Retinal pigment epithelial cell (primary cell): ENCODE results near the gene GPHB5.

Experiments used
- DNase-seq: peaks from one replicate; pipeline ENCODE4 v3.0.0-alpha.2; 2010; ENCODE audit warnings: low read depth
- H3K4me3 ChIP-seq: 2 replicates; pipeline ENCODE4 v1.5.1; 2011; ENCODE audit warnings: mild to moderate bottlenecking, low read length, control low read depth, moderate library complexity
- TF ChIP-seq, protein P1 (sequence below): conservative IDR thresholded peaks from 2 replicates; pipeline ENCODE4 v1.5.1; 2011; ENCODE audit warnings: low read depth, low read length, control low read depth, inconsistent platforms

GPHB5 gene

GRCh38 chr14:63273717-63274655 lies 44.7 kb downstream of the GPHB5 start:
- TF ChIP-seq, protein P1, sequence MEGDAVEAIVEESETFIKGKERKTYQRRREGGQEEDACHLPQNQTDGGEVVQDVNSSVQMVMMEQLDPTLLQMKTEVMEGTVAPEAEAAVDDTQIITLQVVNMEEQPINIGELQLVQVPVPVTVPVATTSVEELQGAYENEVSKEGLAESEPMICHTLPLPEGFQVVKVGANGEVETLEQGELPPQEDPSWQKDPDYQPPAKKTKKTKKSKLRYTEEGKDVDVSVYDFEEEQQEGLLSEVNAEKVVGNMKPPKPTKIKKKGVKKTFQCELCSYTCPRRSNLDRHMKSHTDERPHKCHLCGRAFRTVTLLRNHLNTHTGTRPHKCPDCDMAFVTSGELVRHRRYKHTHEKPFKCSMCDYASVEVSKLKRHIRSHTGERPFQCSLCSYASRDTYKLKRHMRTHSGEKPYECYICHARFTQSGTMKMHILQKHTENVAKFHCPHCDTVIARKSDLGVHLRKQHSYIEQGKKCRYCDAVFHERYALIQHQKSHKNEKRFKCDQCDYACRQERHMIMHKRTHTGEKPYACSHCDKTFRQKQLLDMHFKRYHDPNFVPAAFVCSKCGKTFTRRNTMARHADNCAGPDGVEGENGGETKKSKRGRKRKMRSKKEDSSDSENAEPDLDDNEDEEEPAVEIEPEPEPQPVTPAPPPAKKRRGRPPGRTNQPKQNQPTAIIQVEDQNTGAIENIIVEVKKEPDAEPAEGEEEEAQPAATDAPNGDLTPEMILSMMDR: no peak
- no peak for DNase-seq
- no peak overlapping the region for H3K4me3 ChIP-seq

DNA sequence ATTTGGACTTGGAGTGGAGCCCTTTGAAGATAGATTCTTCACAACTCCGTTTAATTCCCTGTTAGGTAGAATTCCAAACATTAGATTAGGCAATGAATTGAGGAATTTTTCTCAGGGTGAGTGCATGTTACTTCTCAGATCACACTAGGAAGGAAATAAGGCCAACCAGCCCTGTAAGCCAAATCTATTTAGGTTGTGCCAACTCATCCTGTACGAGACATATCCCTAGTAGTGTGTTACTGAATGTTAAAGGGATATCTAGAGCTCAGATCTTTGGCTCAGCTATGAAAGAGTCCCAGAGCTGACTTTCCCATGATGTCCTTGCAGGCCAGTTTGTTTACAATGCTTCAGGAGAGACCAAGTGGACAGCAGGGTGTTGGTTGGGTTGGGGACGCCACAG lies 45.6 kb downstream of the GPHB5 start:
- H3K4me3 ChIP-seq: no peak overlapping the region
- TF ChIP-seq, protein P1: no peak
- DNase-seq: no peak

- no peak overlapping the region for H3K4me3 ChIP-seq
- TF ChIP-seq, protein P1: no peak
- DNase-seq: no peak
Observed at GRCh38 chr14:63269561-63270225, 49.0 kb downstream of the GPHB5 start.

GRCh38 chr14:63268771-63269170 lies 50.0 kb downstream of the GPHB5 start:
- TF ChIP-seq, protein P1: no peak
- DNase-seq: no peak
- no peak overlapping the region for H3K4me3 ChIP-seq

DNA sequence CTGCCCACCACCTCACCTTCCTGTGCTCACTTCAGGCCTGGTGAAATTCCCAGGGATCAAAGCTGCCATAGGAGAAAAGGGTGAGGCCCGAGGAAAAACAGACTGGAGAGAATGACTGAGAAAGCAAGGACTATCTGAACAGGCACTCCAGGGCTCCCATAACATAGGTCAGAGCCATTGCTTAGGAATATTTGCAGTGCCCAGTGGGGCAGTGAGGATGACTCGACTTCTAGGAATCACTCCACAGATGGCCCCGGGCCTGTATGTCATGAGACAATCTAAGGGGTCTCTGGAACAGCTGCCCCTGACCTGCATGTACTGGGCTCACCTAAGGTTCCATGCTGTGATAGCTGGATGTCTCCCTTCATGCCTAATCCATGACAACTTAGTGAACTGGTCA lies 51.6 kb downstream of the GPHB5 start:
- H3K4me3 ChIP-seq: no peak overlapping the region
- TF ChIP-seq, protein P1: no peak
- no peak for DNase-seq

- TF ChIP-seq, protein P1: no peak
- DNase-seq: no peak
- no peak overlapping the region for H3K4me3 ChIP-seq
Observed at GRCh38 chr14:63266106-63266505, 52.6 kb downstream of the GPHB5 start.
